Stimulated activated CD8-positive, alpha-beta memory T cell treated with anti-CD3 and anti-CD28 coated beads, Interleukin-7, amount 100 ng/mL, for 24 hours (primary cell): ENCODE results near the gene CCDC8.
"Not testable (repeated sequence)": the region's sequence is repeated elsewhere in the genome, so short reads cannot be mapped to it uniquely, and the experiment has no call there.

Experiments
- DNase-seq: peaks from one replicate; pipeline ENCODE4 v3.0.0-alpha.2; 2020; ENCODE audit warnings: low read depth

CCDC8 gene

GRCh38 chr19:46413262-46414031, at the start of gene CCDC8:
Gene CCDC8 (minus strand): TSS chr19:46413564. CDS start chr19:46412810, 754 bp downstream.
- no peak for DNase-seq

GRCh38 chr19:46461537-46461936, 48.2 kb upstream of the CCDC8 start:
- DNase-seq = no peak

- DNase-seq = no peak
These were observed 47.6 kb upstream of the CCDC8 start for GRCh38 chr19:46460981-46461380.

- DNase-seq = no peak
These were observed 46.7 kb upstream of the CCDC8 start for GRCh38 chr19:46460055-46460454.

GRCh38 chr19:46456930-46457329, 43.6 kb upstream of the CCDC8 start:
- no peak for DNase-seq

GRCh38 chr19:46454244-46454643, 40.9 kb upstream of the CCDC8 start:
- no peak for DNase-seq

- DNase-seq = no peak
These were observed 40.3 kb upstream of the CCDC8 start for GRCh38 chr19:46453661-46454060.

GRCh38 chr19:46452186-46452585, 38.8 kb upstream of the CCDC8 start:
- no peak for DNase-seq

- no peak for DNase-seq
These were observed 38.0 kb upstream of the CCDC8 start for GRCh38 chr19:46451352-46451751.

GRCh38 chr19:46450737-46451136, 37.4 kb upstream of the CCDC8 start:
- DNase-seq = no peak

GRCh38 chr19:46449228-46449627, 35.9 kb upstream of the CCDC8 start:
- DNase-seq = no peak

- DNase-seq = no peak
These were observed 35.2 kb upstream of the CCDC8 start for GRCh38 chr19:46448601-46449000.

- no peak for DNase-seq
These were observed 34.5 kb upstream of the CCDC8 start for GRCh38 chr19:46447824-46448223.

- no peak for DNase-seq
These were observed 33.6 kb upstream of the CCDC8 start for GRCh38 chr19:46447006-46447405.

GRCh38 chr19:46446021-46446420, 32.7 kb upstream of the CCDC8 start:
- no peak for DNase-seq

- DNase-seq = no peak
These were observed 29.6 kb upstream of the CCDC8 start for GRCh38 chr19:46442808-46443450.

- DNase-seq = no peak
These were observed 28.5 kb upstream of the CCDC8 start for GRCh38 chr19:46441866-46442265.

GRCh38 chr19:46435689-46436088, 22.3 kb upstream of the CCDC8 start:
- not testable (repeated sequence) for DNase-seq

GRCh38 chr19:46435009-46435408, 21.6 kb upstream of the CCDC8 start:
- DNase-seq = no peak

- not testable (repeated sequence) for DNase-seq
These were observed 20.1 kb upstream of the CCDC8 start for GRCh38 chr19:46433470-46433869.

GRCh38 chr19:46431824-46432223, 18.5 kb upstream of the CCDC8 start:
- DNase-seq = no peak

GRCh38 chr19:46429999-46430398, 16.6 kb upstream of the CCDC8 start:
- DNase-seq = no peak

- peak; percentile 21 for DNase-seq
These were observed 15.1 kb upstream of the CCDC8 start, which contains the start of gene PNMA8C for GRCh38 chr19:46428239-46429135. Gene PNMA8C (minus strand): TSS chr19:46428936. CDS start chr19:46428359, 577 bp downstream.
